T-helper 2 cell treated with Interferon-gamma antibody and Interleukin-4, amounts not matched to agents 100 ng/mL and 5 ng/mL, for 36 hours (primary cell): ENCODE results near the gene EIF1B. TPM values are rescaled to one million over a fixed set of nuclear protein-coding genes. Genes with fewer than 3 reads are reported as not detected.

Experiments used
- intact Hi-C: fragments of 100-400 bp; cut with micrococcal nuclease; formaldehyde crosslinking; loops from one replicate; pipeline ENCODE4 v1.15.1; 2023
- total RNA-seq: library from RNA; stranded (reverse); gene quantifications from 2 replicates; pipeline ENCODE4 v1.2.3, GENCODE V29; 2022

EIF1B gene
- total RNA-seq, 1 donor from 2014 or later: 33.4 TPM

- intact Hi-C loops: loop anchor here (1.0 to 5.0 kb wide), 9 partner anchors 116 to 1653 kb away; partner anchors contain the start of genes CTNNB1, RPL14, RPSA and SCN11A
Measured at GRCh38 chr3:40308725-40309417, 636 bp upstream of the EIF1B start.

GRCh38 chr3:40309925-40310695 is 603 bp downstream of the EIF1B start:
- intact Hi-C loops: loop anchor here (1.0 to 5.0 kb wide), 9 partner anchors 117 to 1652 kb away; partner anchors contain the start of genes CTNNB1, RPL14, RPSA and SCN11A

- intact Hi-C loops: no loop called here
Measured at GRCh38 chr3:40310705-40311104, 1.2 kb downstream of the EIF1B start.

GRCh38 chr3:40312661-40313226 is 3.2 kb downstream of the EIF1B start:
- intact Hi-C loops: no loop called here

- intact Hi-C loops: no loop called here
Measured at GRCh38 chr3:40313975-40314860, 4.7 kb downstream of the EIF1B start.

GRCh38 chr3:40317061-40317855 is 7.8 kb downstream of the EIF1B start:
- intact Hi-C loops: loop anchor here (1.0 to 5.0 kb wide), 2 partner anchors 125 to 610 kb away; no protein-coding TSS in a partner anchor

GRCh38 chr3:40321818-40322217 is 12.3 kb downstream of the EIF1B start:
- intact Hi-C loops: no loop called here

- intact Hi-C loops: no loop called here
Measured at GRCh38 chr3:40323946-40324345, 14.4 kb downstream of the EIF1B start.

GRCh38 chr3:40324621-40325020 is 15.1 kb downstream of the EIF1B start:
- intact Hi-C loops: loop anchor here (5.0 kb wide), 2 partner anchors 198 to 878 kb away; partner anchors contain the start of gene ZNF621

GRCh38 chr3:40325465-40325864 is 16.0 kb downstream of the EIF1B start:
- intact Hi-C loops: loop anchor here (5.0 kb wide), 2 partner anchors 197 to 877 kb away; partner anchors contain the start of gene ZNF621

GRCh38 chr3:40328374-40328773 is 18.9 kb downstream of the EIF1B start:
- intact Hi-C loops: loop anchor here (5.0 kb wide), 2 partner anchors 194 to 874 kb away; partner anchors contain the start of gene ZNF621

GRCh38 chr3:40329071-40329470 is 19.6 kb downstream of the EIF1B start:
- intact Hi-C loops: loop anchor here (5.0 kb wide), 2 partner anchors 193 to 873 kb away; partner anchors contain the start of gene ZNF621

GRCh38 chr3:40332684-40333083 is 23.2 kb downstream of the EIF1B start:
- intact Hi-C loops: no loop called here

- intact Hi-C loops: no loop called here
Measured at GRCh38 chr3:40333416-40333815, 23.9 kb downstream of the EIF1B start.

GRCh38 chr3:40333852-40334251 is 24.3 kb downstream of the EIF1B start:
- intact Hi-C loops: no loop called here

- intact Hi-C loops: loop anchor here (1.0 kb wide), 1 partner anchor 16 kb away; no protein-coding TSS in a partner anchor
Measured at GRCh38 chr3:40336101-40336500, 26.6 kb downstream of the EIF1B start.

GRCh38 chr3:40336511-40337135 is 27.1 kb downstream of the EIF1B start:
- intact Hi-C loops: loop anchor here (1.0 kb wide), 1 partner anchor 16 kb away; no protein-coding TSS in a partner anchor

GRCh38 chr3:40337136-40338108 is 27.9 kb downstream of the EIF1B start:
- intact Hi-C loops: no loop called here
